Mesenchymal stem cell (in vitro differentiated cells and primary cell): ENCODE results near the gene SSH2.

Experiments used
- DNase-seq: peaks from one replicate; pipeline ENCODE4 v3.0.0-alpha.2; 2013
- H2AFZ ChIP-seq: one replicate; pipeline ENCODE4 v1.6.1; 2013; ENCODE audit warnings: low read depth, mild to moderate bottlenecking, control low read depth, inconsistent platforms, low read length, moderate library complexity
- H2AK5ac ChIP-seq: 2 replicates; pipeline ENCODE4 v1.6.1; 2013; ENCODE audit warnings: low read length, moderate library complexity, mild to moderate bottlenecking, inconsistent platforms; ENCODE audit not compliant: severe bottlenecking
- H2BK120ac ChIP-seq: one replicate; pipeline ENCODE4 v1.6.1; 2013; ENCODE audit warnings: low read depth, mild to moderate bottlenecking, inconsistent platforms, low read length, moderate library complexity
- H2BK12ac ChIP-seq, 2 experiments: one replicate each; pipeline ENCODE4 v1.6.1; 2013; ENCODE audit warnings: inconsistent platforms in 2 of 2, low read length in 2 of 2, mild to moderate bottlenecking in 2 of 2, moderate library complexity in 2 of 2, control low read depth in 1 of 2
- H2BK15ac ChIP-seq: one replicate; pipeline ENCODE4 v1.6.1; 2013; ENCODE audit warnings: mild to moderate bottlenecking, low read depth, inconsistent platforms; ENCODE audit not compliant: poor library complexity, severe bottlenecking
- H2BK5ac ChIP-seq: 2 replicates; pipeline ENCODE4 v1.6.1; 2013; ENCODE audit warnings: low read depth, mild to moderate bottlenecking, low read length, control low read depth, inconsistent platforms; ENCODE audit not compliant: poor library complexity, severe bottlenecking
- H3K14ac ChIP-seq, 2 experiments: one replicate each; pipeline ENCODE4 v1.6.1; 2013; ENCODE audit warnings: inconsistent platforms in 2 of 2, low read length in 2 of 2, control low read depth in 1 of 2, mild to moderate bottlenecking in 1 of 2, moderate library complexity in 1 of 2
- H3K18ac ChIP-seq, 2 experiments: one replicate each; pipeline ENCODE4 v1.6.1; 2013; ENCODE audit warnings: inconsistent platforms in 2 of 2, low read length in 2 of 2, control low read depth in 1 of 2, low read depth in 1 of 2, mild to moderate bottlenecking in 1 of 2
- H3K23ac ChIP-seq, 2 experiments: one replicate each; pipeline ENCODE4 v1.6.1; 2013; ENCODE audit warnings: inconsistent platforms in 2 of 2, low read length in 2 of 2, mild to moderate bottlenecking in 2 of 2, moderate library complexity in 2 of 2, control low read depth in 1 of 2
- H3K27ac ChIP-seq: 2 replicates; pipeline ENCODE4 v1.5.1; 2013; ENCODE audit warnings: mild to moderate bottlenecking, moderate library complexity, low read length, control low read depth, inconsistent platforms; ENCODE audit not compliant: poor library complexity, severe bottlenecking
- H3K27me3 ChIP-seq, 2 experiments: 2 replicates each; pipeline versions ENCODE4 v1.6.1 to v1.7.0; 2013; ENCODE audit warnings: low read length in 2 of 2, mild to moderate bottlenecking in 2 of 2, moderate library complexity in 2 of 2, control low read depth in 1 of 2, inconsistent platforms in 1 of 2; ENCODE audit not compliant: control insufficient read depth in 1 of 2, insufficient read depth in 1 of 2
- H3K36me3 ChIP-seq, 2 experiments: 2 replicates each; pipeline versions ENCODE4 v1.6.1 to v1.7.0; 2013; ENCODE audit warnings: low read length in 2 of 2, control low read depth in 1 of 2, inconsistent platforms in 1 of 2, low read depth in 1 of 2, mild to moderate bottlenecking in 1 of 2; ENCODE audit not compliant: insufficient read depth in 2 of 2, control insufficient read depth in 1 of 2
- H3K4ac ChIP-seq, 2 experiments: one replicate each; pipeline ENCODE4 v1.6.1; 2013; ENCODE audit warnings: inconsistent platforms in 2 of 2, low read length in 2 of 2, mild to moderate bottlenecking in 2 of 2, moderate library complexity in 2 of 2, control low read depth in 1 of 2, low read depth in 1 of 2
- H3K4me1 ChIP-seq: 2 replicates; pipeline ENCODE4 v1.6.1; 2013; ENCODE audit warnings: low read depth, low read length, control low read depth; ENCODE audit not compliant: control insufficient read depth, insufficient read depth
- H3K4me2 ChIP-seq: 2 replicates; pipeline ENCODE4 v1.6.1; 2013; ENCODE audit warnings: low read length, mild to moderate bottlenecking, inconsistent platforms; ENCODE audit not compliant: poor library complexity, severe bottlenecking
- H3K4me3 ChIP-seq, 2 experiments: 2 replicates each; pipeline versions ENCODE4 v1.5.1 to v1.7.0; 2013; ENCODE audit warnings: low read length in 2 of 2, mild to moderate bottlenecking in 2 of 2, control low read depth in 1 of 2, low read depth in 1 of 2; ENCODE audit not compliant: insufficient read depth in 1 of 2
- H3K79me1 ChIP-seq: replicated peaks from 2 replicates; pipeline ENCODE4 v1.6.1; 2013; ENCODE audit warnings: mild to moderate bottlenecking, control low read depth, low read length, inconsistent platforms; ENCODE audit not compliant: poor library complexity, severe bottlenecking
- H3K9ac ChIP-seq: 2 replicates; pipeline ENCODE4 v1.7.0; 2013; ENCODE audit warnings: mild to moderate bottlenecking, low read length, moderate library complexity
- H3K9me3 ChIP-seq: 2 replicates; pipeline ENCODE4 v1.7.0; 2013; ENCODE audit warnings: mild to moderate bottlenecking, low read length; ENCODE audit not compliant: control insufficient read depth
- H4K8ac ChIP-seq: one replicate; pipeline ENCODE4 v1.6.1; 2013; ENCODE audit warnings: inconsistent platforms, mild to moderate bottlenecking, low read length, moderate library complexity
- H4K91ac ChIP-seq: one replicate; pipeline ENCODE4 v1.6.1; 2013; ENCODE audit warnings: mild to moderate bottlenecking, low read length, inconsistent platforms
- WGBS: methylation state at CpG from one replicate; pipeline ENCODE4 v1.1.7; 2013; ENCODE audit warnings: mixed read lengths; 5-methylcytosine and 5-hydroxymethylcytosine counted together

Gene SSH2

DNA sequence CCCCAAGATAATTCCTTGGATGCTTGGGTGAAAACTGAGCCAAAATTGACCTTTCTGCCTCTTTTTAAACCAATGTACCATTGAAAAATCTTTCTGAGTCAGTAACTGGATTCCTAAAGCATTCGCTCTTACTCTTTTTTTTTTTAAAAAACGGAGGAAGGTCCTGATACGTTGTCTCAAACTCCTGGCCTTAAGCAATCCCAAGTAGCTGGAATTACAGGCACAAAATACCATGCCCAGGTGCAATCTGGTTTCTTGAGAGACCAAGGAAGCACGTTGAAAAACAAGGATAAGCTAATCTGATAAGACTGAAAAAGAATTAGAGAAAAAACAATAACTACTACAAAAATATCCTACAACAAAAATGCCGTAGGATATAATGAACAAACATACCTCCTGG lies 136.5 kb downstream of the SSH2 start:
- H2BK5ac ChIP-seq, result no peak overlapping the region
- H4K91ac ChIP-seq, result no peak overlapping the region
- no peak for DNase-seq
- no peak overlapping the region for H3K14ac ChIP-seq
- no peak overlapping the region for H2BK15ac ChIP-seq
- no peak overlapping the region for H3K27ac ChIP-seq
- H2BK120ac ChIP-seq, result no peak overlapping the region
- H3K36me3 ChIP-seq, result peaks cover 0 to 7% of the 10 kb centered on the region in 2 experiments
- H3K4me3 ChIP-seq, result no peak overlapping the region
- no peak overlapping the region for H3K18ac ChIP-seq
- H3K27me3 ChIP-seq, result no peaks in the 10 kb centered on the region
- H4K8ac ChIP-seq, result no peak overlapping the region
- peaks cover 6% of the 10 kb centered on the region for H3K79me1 ChIP-seq
- no peak overlapping the region for H2BK12ac ChIP-seq
- WGBS, result 77% methylated on average over 3 of the region's 5 CpGs
- H2AK5ac ChIP-seq, result no peak overlapping the region
- H3K4me1 ChIP-seq, result no peaks in the 10 kb centered on the region
- no peak overlapping the region for H3K4ac ChIP-seq
- H2AFZ ChIP-seq, result no peak overlapping the region
- H3K9ac ChIP-seq, result no peak overlapping the region
- no peak overlapping the region for H3K23ac ChIP-seq
- H3K4me2 ChIP-seq, result no peak overlapping the region
- H3K9me3 ChIP-seq, result no peaks in the 10 kb centered on the region

DNA sequence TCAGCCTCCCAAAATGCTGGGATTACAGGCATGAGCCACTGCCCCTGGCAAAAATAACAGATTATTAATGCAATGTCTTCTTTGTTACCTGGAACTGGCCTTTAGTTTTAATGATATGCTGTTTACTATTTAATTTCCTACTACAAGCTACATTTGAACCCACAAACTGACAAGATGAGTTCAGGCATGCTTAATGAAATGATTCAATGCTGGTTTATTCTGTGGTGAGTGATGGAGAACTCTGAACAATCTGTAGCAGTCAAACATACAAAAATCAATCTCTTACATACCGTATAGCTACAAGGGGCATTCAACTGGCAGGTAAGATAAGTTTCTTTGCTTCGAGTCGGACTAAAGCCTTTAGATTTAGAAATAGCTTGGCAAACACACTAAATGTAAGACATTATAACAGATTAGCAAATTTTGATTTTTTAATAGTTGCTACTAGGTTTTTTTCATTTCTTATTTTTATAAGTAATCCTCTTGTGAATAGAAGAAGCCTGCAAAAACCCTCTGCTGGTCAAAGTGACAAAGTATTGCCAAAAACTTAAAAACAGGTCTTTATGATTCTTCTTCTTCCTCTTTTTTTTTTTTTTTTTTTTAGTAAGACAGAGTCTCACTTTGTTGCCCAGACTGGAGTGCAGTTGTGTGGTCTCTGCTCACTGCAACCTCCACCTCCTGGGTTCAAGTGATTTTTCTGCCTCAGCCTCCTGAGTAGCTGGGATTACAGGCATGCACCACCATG lies 138.5 kb downstream of the SSH2 start:
- Histone ChIP-seq H2BK12ac (no peak overlapping the region), H4K8ac (no peak overlapping the region), H4K91ac (no peak overlapping the region), H2AK5ac (no peak overlapping the region), H3K18ac (no peak overlapping the region), H3K14ac (no peak overlapping the region), H3K4ac (no peak overlapping the region), H3K4me2 (no peak overlapping the region), H3K79me1 (peaks cover 7% of the 10 kb centered on the region), H3K36me3 (peaks cover 0 to 7% of the 10 kb centered on the region in 2 experiments), H2BK15ac (no peak overlapping the region), H3K4me1 (no peaks in the 10 kb centered on the region), H3K9ac (no peak overlapping the region), H3K27me3 (no peaks in the 10 kb centered on the region), H2AFZ (no peak overlapping the region), H3K23ac (no peak overlapping the region), H3K27ac (no peak overlapping the region), H3K4me3 (no peak overlapping the region), H2BK120ac (no peak overlapping the region), H2BK5ac (no peak overlapping the region), H3K9me3 (no peaks in the 10 kb centered on the region)
- no CpG with 5 or more reads among the region's 3 CpGs for WGBS
- no peak for DNase-seq

DNA sequence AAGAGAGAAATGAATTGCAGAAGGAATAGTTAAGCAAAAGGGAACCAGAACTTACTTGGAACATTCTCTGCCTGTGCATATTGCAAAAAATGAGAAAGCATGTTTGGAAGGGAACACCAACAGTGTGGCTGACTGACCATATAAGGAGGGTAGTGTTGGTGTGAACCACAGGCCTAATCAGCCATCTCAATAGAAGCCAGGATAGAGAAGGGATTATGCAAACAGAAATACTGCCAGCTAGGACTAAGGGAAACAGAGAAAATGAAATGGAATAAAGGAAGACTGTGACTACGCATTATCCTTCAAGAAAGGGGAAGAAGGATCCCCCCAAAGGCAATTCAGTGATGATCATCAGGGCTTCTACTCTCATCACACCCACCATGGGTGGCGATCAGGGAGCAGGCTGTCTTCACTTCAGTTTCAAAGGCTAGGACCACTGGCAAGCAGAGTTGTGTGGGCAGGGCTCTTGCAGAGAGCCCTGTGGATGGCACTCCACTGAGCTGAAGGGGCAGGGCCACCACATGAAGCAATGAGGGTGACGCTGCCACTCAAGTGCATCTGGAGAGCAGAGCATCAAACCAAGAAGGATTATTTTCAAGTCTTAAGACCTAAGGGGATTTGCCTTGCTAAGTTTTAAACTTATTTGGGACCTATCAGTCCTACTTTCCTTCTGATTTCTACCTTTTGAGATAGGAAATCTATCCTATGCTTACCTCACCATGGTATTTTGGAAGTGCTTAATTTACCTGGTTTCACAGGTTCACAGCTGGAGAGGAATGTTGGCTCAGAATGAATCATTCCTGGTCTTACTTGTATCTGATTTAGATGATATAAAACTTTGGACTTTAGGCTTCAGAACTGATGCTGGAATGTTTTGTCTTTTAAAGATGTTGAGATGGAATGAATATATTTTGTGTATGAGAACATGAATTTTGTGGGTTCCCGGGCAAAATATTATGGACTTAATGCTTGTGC lies 140.5 kb downstream of the SSH2 start:
- Histone ChIP-seq H3K23ac (no peak overlapping the region), H2BK15ac (no peak overlapping the region), H3K9me3 (no peaks in the 10 kb centered on the region), H4K91ac (no peak overlapping the region), H2BK120ac (no peak overlapping the region), H3K36me3 (peaks cover 0 to 7% of the 10 kb centered on the region in 2 experiments), H4K8ac (no peak overlapping the region), H2BK5ac (no peak overlapping the region), H3K27me3 (no peaks in the 10 kb centered on the region), H2AK5ac (no peak overlapping the region), H3K4me2 (no peak overlapping the region), H2BK12ac (no peak overlapping the region), H3K14ac (no peak overlapping the region), H3K4ac (no peak overlapping the region), H3K4me3 (no peak overlapping the region), H2AFZ (no peak overlapping the region), H3K4me1 (peaks cover 1% of the 10 kb centered on the region), H3K79me1 (peaks cover 8% of the 10 kb centered on the region), H3K9ac (no peak overlapping the region), H3K27ac (no peak overlapping the region), H3K18ac (no peak overlapping the region)
- no peak for DNase-seq
- WGBS, result 98% methylated on average over 4 of the region's 4 CpGs

DNA sequence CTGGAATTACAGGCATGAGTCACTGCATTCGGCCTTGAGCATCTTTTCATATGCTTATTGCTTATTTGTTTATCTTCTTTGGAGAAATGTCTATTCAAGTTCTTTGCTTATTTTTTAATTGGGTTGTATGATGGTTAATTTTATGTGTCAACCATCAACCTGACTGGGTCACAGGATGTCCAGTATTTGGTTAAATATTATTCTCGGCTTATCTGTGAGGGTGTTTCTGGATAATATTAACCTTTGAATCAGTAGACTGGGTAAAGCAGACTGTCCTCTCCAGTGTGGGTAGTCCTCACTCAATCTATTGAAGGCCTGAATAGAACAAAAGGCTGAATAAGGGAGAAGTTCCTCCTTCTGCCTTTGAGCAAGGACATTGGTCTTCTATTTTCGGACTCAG lies 142.0 kb downstream of the SSH2 start:
- no peak overlapping the region for H3K4me2 ChIP-seq
- no peak overlapping the region for H4K91ac ChIP-seq

More for the DNA sequence above, 142.0 kb downstream of the SSH2 start:
- Histone ChIP-seq H4K8ac (no peak overlapping the region), H2BK15ac (no peak overlapping the region), H3K4ac (no peak overlapping the region), H2BK12ac (no peak overlapping the region), H3K4me1 (peaks cover 1% of the 10 kb centered on the region), H2BK5ac (no peak overlapping the region), H3K9ac (no peak overlapping the region), H3K27ac (no peak overlapping the region), H3K27me3 (no peaks in the 10 kb centered on the region), H3K36me3 (peaks cover 0 to 7% of the 10 kb centered on the region in 2 experiments), H2AFZ (no peak overlapping the region), H2AK5ac (no peak overlapping the region), H3K18ac (no peak overlapping the region), H2BK120ac (no peak overlapping the region), H3K9me3 (no peaks in the 10 kb centered on the region), H3K4me3 (no peak overlapping the region), H3K14ac (no peak overlapping the region), H3K23ac (no peak overlapping the region), H3K79me1 (peaks cover 12% of the 10 kb centered on the region)
- no peak for DNase-seq
- WGBS, result 98% methylated on average over 2 of the region's 3 CpGs
